Esophagus squamous epithelium (tissue), 5 donors: ENCODE measurements around the gene CDH13. TPM values are rescaled to one million over a fixed set of nuclear protein-coding genes. Genes with fewer than 3 reads are reported as not detected.

Experiments
- DNase-seq: peaks from one replicate; lab custom pipeline; 2025; lab: John Stamatoyannopoulos, UW
- H3K27ac ChIP-seq, 4 donors: fragments of 200-600 bp; sonication (generic); one replicate each; pipeline ENCODE4 v1.5.1; 2016 to 2019; ENCODE audit warnings: mild to moderate bottlenecking in 1 of 4
- H3K27me3 ChIP-seq, 4 donors: fragments of 200-600 bp; sonication (generic); 1 replicate in 3 of 4; 2 replicates in 1 of 4; pipeline versions ENCODE4 v1.5.1 to v1.6.0; 2017 to 2021; ENCODE audit warnings: antibody characterized with exemption in 1 of 4
- H3K36me3 ChIP-seq, 3 donors: fragments of 200-600 bp; sonication (generic); one replicate each; pipeline ENCODE4 v1.5.1; 2016 to 2019
- H3K4me1 ChIP-seq, 3 donors: fragments of 200-600 bp; sonication (generic); one replicate each; pipeline ENCODE4 v1.5.1; 2017 to 2019
- H3K4me3 ChIP-seq, 4 donors: fragments of 200-600 bp; sonication (generic); 1 replicate in 3 of 4; 2 replicates in 1 of 4; pipeline ENCODE4 v1.5.1; 2016 to 2019; ENCODE audit warnings: mild to moderate bottlenecking in 2 of 4, moderate library complexity in 1 of 4
- H3K9me3 ChIP-seq, 3 donors: fragments of 200-600 bp; sonication (generic); one replicate each; pipeline ENCODE4 v1.5.1; 2016 to 2019
- POLR2A ChIP-seq, 4 donors: fragments of 450-650 bp; IDR thresholded peaks; one replicate each; pipeline ENCODE4 v1.6.1; 2017; ENCODE audit warnings: antibody characterized with exemption in 4 of 4, mild to moderate bottlenecking in 4 of 4, moderate library complexity in 3 of 4
- WGBS, 2 donors: methylation state at CpG; one replicate each; pipeline ENCODE4 v1.1.5; 2018; 5-methylcytosine and 5-hydroxymethylcytosine counted together
- intact Hi-C: fragments of 100-400 bp; cut with DNase I; formaldehyde crosslinking; loops from one replicate; pipeline ENCODE4 v1.15.0; 2022
- total RNA-seq, 4 donors: library from RNA; depleted of rRNA; stranded (reverse); fragments of >200 nt; gene quantifications; one replicate each; pipeline ENCODE4 v1.1.0, GENCODE V29; 2016
- TF ChIP-seq, protein P1 (sequence below), 6 experiments: fragments of 450-650 bp in 4 of 6; fragments of 200-600 bp in 2 of 6; sonication (generic) in 2 of 6; IDR thresholded peaks; one replicate each; pipeline ENCODE4 v1.5.1; 2016 to 2019; ENCODE audit warnings: antibody characterized with exemption in 6 of 6, mild to moderate bottlenecking in 4 of 6, moderate library complexity in 4 of 6
- donor health status: DM: yes; HTN: yes; CAD: no.

The CDH13 gene
- total RNA-seq, 4 donors from 2014 or later, result 6.9 to 31.9 (median 21.1) TPM

DNA sequence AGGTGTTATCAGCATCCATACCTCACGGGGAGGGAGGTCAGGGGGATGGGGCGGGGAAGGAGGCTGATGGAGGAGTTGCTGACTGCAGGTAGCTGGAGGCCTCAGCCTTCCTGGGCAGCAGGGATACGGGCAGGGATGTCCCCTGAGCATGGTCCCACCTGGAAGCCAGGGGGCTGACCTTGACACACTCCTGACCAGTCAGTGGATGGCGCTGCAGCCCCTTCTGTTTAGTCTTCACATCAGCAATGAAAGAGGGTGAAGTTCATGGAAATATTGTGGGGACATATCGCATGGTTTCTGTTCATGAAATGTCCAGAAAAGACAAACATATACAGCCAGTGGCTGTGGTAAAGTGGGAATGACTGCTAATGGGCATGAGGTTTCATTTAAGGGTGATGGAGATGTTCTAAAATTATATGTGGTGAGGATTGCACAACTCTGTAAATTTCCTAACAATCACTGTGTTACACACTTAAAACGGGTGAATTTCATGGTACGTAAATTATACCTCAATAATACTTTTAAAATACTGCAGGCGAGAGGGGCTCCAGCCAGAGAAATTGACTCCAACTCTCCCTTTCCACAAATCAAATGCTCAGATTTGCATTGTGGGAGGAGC is 489.6 kb downstream of the CDH13 start:
- Histone ChIP-seq H3K27me3 (no peaks in the 10 kb centered on the region), H3K36me3 (no peaks in the 10 kb centered on the region), H3K9me3 (no peaks in the 10 kb centered on the region), H3K4me1 (no peaks in the 10 kb centered on the region), H3K27ac (no peak overlapping the region), H3K4me3 (no peak overlapping the region)
- no peak for TF ChIP-seq POLR2A (IDR thresholded peaks at IDR 0.05)
- TF ChIP-seq, protein P1, sequence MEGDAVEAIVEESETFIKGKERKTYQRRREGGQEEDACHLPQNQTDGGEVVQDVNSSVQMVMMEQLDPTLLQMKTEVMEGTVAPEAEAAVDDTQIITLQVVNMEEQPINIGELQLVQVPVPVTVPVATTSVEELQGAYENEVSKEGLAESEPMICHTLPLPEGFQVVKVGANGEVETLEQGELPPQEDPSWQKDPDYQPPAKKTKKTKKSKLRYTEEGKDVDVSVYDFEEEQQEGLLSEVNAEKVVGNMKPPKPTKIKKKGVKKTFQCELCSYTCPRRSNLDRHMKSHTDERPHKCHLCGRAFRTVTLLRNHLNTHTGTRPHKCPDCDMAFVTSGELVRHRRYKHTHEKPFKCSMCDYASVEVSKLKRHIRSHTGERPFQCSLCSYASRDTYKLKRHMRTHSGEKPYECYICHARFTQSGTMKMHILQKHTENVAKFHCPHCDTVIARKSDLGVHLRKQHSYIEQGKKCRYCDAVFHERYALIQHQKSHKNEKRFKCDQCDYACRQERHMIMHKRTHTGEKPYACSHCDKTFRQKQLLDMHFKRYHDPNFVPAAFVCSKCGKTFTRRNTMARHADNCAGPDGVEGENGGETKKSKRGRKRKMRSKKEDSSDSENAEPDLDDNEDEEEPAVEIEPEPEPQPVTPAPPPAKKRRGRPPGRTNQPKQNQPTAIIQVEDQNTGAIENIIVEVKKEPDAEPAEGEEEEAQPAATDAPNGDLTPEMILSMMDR (IDR thresholded peaks at IDR 0.05), result no peak
- DNase-seq, result no peak
- WGBS, 2 donors, result 67 to 79% methylated on average over 6 of the region's 8 CpGs
- intact Hi-C loops, result no loop called here

DNA sequence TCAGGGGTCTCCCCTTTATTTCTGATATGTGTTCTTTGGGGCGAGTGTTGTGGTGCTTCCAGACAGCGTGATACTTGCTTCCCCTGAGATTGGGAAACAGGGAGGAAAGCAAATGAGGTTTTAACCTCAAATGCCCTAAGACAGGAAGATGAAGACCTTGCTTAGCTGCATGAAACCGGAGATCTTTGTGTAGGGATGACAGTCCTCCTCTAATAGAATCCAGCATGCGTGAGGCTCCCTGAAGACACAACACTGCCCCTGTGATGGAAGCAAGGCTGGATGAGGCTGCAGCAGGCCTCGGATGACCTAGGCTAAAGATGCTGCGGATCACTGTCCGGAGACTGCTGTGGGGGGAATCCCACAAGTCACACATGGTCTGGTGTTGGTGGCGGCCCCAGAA is 491.0 kb downstream of the CDH13 start:
- Histone ChIP-seq H3K4me3 (no peak overlapping the region), H3K36me3 (no peaks in the 10 kb centered on the region), H3K27ac (no peak overlapping the region), H3K27me3 (no peaks in the 10 kb centered on the region), H3K9me3 (no peaks in the 10 kb centered on the region), H3K4me1 (no peaks in the 10 kb centered on the region)
- no peak for TF ChIP-seq POLR2A (IDR thresholded peaks at IDR 0.05)
- TF ChIP-seq, protein P1 (IDR thresholded peaks at IDR 0.05), result no peak
- intact Hi-C loops, result no loop called here
- no peak for DNase-seq
- WGBS, 2 donors, result 80 to 82% methylated on average over 7 to 8 of the region's 8 CpGs

DNA sequence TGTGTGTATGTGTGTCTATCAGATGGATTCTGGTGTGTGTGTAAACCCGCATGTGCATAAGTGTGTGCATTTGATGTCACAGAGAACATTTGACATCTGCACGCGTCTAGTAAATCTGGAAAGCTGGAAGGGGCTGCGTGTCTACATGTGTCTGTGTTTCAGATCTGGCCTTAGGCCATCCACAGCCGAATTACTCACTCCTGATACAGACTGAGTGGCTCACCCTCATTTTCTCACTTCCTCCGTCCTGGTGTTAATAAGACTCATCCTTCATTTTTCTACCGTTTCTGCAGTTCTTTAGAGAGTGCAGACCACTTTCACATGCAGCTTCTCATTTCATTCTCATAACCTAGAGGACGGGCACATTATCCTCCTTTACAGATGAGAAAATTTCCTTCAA is 491.6 kb downstream of the CDH13 start:
- Histone ChIP-seq H3K9me3 (no peaks in the 10 kb centered on the region), H3K4me3 (no peak overlapping the region), H3K27ac (no peak overlapping the region), H3K4me1 (no peaks in the 10 kb centered on the region), H3K36me3 (no peaks in the 10 kb centered on the region), H3K27me3 (no peaks in the 10 kb centered on the region)
- TF ChIP-seq, protein P1 (IDR thresholded peaks at IDR 0.05), result no peak
- no peak for TF ChIP-seq POLR2A (IDR thresholded peaks at IDR 0.05)
- no peak for DNase-seq
- intact Hi-C loops, result no loop called here
- 63 to 64% methylated on average over 8 of the region's 8 CpGs for WGBS, 2 donors

DNA sequence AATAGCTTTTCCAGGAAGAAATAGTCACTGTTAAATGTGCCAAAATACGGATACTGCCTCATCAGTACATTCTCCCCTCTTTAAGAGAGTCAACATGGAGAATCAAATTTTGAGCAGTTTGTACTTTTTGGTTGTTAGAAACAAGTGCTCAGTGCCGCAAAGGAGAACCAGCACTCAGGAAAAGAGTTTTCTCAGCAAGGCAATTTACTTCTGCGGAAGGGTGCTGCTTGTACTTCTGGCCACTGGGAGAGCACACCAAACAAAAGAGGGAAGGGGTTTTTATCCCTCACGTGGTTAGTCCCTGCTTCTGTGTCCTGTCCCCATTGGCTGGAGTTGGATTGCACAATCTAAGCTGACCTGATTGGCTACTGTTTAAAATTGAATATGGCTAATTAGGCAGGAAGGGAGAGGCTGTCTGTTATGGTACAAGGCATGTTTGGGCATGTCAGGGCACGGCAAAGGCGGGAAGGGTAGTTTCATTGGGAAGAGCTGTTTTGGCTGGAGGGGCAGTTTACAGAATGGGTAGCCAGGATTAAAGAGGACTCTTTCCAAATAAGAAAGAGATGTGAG is 499.3 kb downstream of the CDH13 start:
- no peaks in the 10 kb centered on the region for H3K36me3 ChIP-seq
- H3K27me3 ChIP-seq, result no peaks in the 10 kb centered on the region
- H3K9me3 ChIP-seq, result peaks cover 0 to 19% (median 12%) of the 10 kb centered on the region in 3 donors
- WGBS, 2 donors, result 71 to 73% methylated on average over 5 to 6 of the region's 6 CpGs
- no peak overlapping the region for H3K27ac ChIP-seq
- H3K4me1 ChIP-seq, result no peaks in the 10 kb centered on the region
- DNase-seq, result no peak
- intact Hi-C loops, result no loop called here
- TF ChIP-seq POLR2A (IDR thresholded peaks at IDR 0.05), result no peak
- TF ChIP-seq, protein P1 (IDR thresholded peaks at IDR 0.05), result no peak
- H3K4me3 ChIP-seq, result no peak overlapping the region

DNA sequence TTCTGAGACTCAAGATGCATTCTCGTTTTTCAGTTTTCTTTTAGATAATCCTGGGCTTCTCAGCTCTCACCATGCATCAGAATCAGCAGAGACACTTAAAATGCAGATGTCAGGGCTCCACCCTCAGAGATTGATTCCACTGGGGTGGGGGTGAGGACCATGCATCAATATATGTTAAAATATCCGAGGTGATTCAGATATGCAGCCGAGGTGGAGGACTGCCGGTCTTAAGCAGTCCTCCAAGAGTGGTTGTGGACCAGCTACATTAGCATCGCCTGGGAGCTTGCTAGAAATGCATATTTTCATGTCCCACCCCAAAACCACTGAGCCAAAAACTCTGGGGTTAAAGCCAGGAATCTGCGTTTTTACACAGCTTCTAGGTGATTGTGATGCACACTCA is 501.3 kb downstream of the CDH13 start:
- Histone ChIP-seq H3K27ac (no peak overlapping the region), H3K4me3 (no peak overlapping the region), H3K9me3 (peaks cover 0 to 19% (median 12%) of the 10 kb centered on the region in 3 donors), H3K27me3 (no peaks in the 10 kb centered on the region), H3K4me1 (no peaks in the 10 kb centered on the region), H3K36me3 (no peaks in the 10 kb centered on the region)
- 78 to 81% methylated on average over 3 to 5 of the region's 6 CpGs for WGBS, 2 donors
- no peak for DNase-seq
- TF ChIP-seq POLR2A (IDR thresholded peaks at IDR 0.05), result no peak
- TF ChIP-seq, protein P1 (IDR thresholded peaks at IDR 0.05), result no peak
- intact Hi-C loops, result no loop called here
